Measurements from ENCODE around the gene NLK.

- TF ChIP-seq CTCF (conservative IDR thresholded peaks at IDR 0.05; ENCODE audit: low read length) (no peak), EZH2phosphoT487 (IDR thresholded peaks at IDR 0.05; ENCODE audit: borderline replicate concordance, low read depth, low read length) (no peak)
Measured at GRCh38 chr17:28071179-28071578, 28.7 kb downstream of the NLK start.

Data from OCI-LY7 (cell line).